ENCODE results near the gene CGAS.
"Not testable (repeated sequence)": the region's sequence is repeated elsewhere in the genome, so short reads cannot be mapped to it uniquely, and the experiment has no call there.

Gene CGAS

DNA sequence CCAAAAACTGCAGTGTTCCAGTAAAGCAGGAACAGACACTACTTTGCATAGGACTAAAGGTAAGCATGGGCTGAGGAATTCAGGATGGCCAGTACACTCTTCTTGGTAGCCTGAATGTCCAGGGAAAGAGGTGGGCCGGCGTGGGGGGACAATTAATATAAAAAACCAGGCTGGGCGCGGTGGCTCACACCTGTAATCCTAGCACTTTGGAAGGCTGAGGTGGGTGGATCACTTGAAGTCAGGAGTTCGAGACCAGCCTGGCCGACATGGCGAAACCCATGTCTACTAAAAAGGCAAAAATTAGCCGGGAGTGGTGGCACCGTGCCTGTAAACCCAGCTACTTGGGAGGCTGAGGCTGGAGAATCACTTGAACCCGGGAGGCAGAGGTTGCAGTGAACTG is 70.6 kb downstream of the CGAS start:
- not testable (repeated sequence) for H3K9me3 Mint-ChIP-seq, H3K4me1 Mint-ChIP-seq, H3K27ac Mint-ChIP-seq, H3K27me3 Mint-ChIP-seq, ATAC-seq, DNase-seq, H3K4me3 Mint-ChIP-seq

DNA sequence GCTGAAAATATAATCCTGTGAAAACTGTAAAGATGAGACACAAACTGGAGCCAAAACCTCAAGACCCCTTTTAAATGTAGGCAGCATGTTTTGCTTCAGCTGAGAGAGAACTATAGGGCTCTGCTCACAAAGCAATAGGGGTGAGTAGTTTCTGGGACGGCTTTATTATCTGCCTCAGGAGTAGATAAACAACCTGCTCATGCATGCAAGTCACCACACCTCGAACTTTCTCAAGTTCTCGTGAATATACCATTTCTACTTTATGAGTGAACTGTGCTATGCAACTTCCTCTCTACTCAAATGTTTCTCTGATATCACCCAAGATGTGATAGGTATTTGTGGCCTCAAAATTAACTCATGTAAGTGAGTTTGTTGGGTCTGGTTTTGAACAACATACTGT is 74.9 kb downstream of the CGAS start:
- DNase-seq: no peak
- Mint-ChIP-seq H3K4me3 (no peak overlapping the region), H3K27ac (no peak overlapping the region)

DNA sequence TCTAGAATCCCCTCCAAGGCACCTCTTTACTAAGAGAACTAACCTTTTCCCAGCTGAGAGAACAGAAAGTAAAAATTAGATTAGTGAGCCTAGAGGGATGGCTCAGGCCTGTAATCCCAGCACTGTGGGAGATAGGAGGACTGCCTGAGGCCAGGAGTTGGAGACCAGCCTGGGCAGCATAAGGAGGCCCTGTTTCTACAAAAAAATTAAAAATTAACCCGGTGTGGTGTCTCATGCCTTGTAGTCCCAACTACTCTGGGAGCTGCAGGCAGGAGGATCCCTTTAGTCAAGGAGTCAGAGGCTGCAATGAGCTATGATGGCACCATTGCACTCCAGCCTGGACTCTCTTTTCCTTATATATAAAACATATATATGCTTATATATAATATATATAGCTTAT is 76.9 kb downstream of the CGAS start:
- H3K27me3 Mint-ChIP-seq: no peaks in the 10 kb centered on the region
- no peak overlapping the region for H3K4me3 Mint-ChIP-seq
- no peak overlapping the region for H3K27ac Mint-ChIP-seq
- H3K9me3 Mint-ChIP-seq: peaks cover 8 to 10% of the 10 kb centered on the region in 2 donors
- no peaks in the 10 kb centered on the region for H3K4me1 Mint-ChIP-seq
- no peak for DNase-seq
- no peak for ATAC-seq

More for the DNA sequence above, 74.9 kb downstream of the CGAS start:
- Mint-ChIP-seq H3K4me1 (no peaks in the 10 kb centered on the region), H3K27me3 (no peaks in the 10 kb centered on the region), H3K9me3 (no peaks in the 10 kb centered on the region)
- ATAC-seq: no peak
